Esophagus mucosa (tissue), 1 donor: ENCODE results near the gene TMEM242. TPM values are rescaled to one million over a fixed set of nuclear protein-coding genes. Genes with fewer than 3 reads are reported as not detected.
A peak's percentile ranks its signal among the peaks of the same experiment; 100 is the strongest.

ENCODE experiments used
- ATAC-seq: fragments of 200-7000 bp; cut with Tn5 transposase; one replicate; pipeline ENCODE4 v1.9.1; 2020
- total RNA-seq: library from RNA; stranded (reverse); gene quantifications from one replicate; pipeline ENCODE4 v1.2.4, GENCODE V29; 2023
- donor health status: DM: yes; HTN: yes; CAD: no.

TMEM242 gene
- total RNA-seq, 1 donor from 2014 or later = 5.8 TPM

DNA sequence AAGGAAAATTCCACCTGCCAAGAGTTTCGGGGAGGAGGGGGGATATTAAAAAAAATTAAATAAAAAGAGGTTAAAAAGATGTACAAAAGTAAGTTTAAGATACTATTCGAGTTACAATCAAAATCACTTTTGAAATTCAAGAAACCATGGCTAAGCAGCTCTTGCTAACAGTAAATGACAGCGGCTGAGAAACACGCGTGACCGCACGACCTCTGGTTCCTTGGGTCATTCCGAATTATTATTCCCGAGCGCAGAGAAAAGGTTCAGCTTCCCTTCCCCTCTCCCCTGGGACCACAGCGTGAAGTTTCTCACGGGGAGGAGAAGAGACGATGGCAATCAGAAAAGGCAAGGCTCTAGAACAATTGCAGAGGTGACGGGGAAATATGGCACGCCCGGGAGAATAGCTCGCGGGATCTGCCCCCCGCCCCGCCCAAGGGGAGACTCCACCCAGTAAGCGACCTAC is 496 bp downstream of the TMEM242 start:
- no peak for ATAC-seq

DNA sequence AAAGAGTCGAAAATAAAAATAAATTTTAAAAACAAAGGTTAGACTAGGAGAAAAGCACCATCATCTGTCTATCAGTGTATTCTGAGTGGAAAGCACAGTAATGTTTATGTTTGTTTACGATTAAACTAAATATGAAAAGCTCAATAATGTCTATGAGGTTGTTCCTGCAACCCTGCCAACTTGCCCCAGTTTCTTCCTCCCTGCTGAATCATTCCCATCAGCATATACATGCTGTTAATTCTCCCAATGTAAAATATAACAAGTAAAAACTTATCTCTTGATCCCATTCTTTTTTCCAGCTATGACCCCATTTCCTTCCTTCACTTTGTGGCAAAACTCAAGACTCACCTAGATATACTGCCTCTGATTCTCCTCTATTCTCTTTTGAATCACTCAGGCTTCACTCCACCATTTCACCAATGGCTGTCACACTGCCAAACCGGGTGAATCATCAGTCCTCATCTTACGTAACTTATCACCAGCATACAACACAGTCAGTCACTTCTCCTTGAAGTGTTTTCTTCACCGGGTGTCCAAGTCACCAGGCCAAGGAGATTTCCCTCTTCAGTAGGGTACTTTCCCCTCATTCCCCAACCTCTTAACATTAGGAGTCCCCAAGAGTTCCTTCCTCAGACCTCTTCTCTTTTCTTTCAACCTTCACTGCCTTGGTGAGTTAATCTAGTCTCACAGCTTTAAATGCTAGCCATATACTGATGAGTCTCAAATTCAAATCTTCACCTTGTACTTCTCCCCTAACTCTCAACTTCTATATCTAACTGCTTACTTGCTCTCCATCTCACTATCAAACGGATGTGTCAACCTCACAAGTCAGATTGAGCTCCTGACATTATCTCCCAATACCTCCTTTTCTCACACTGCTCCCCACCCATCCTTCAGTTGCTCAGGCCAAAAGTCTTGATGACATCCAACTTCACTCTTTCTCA is 6.2 kb downstream of the TMEM242 start:
- peak; percentile 90 for ATAC-seq

DNA sequence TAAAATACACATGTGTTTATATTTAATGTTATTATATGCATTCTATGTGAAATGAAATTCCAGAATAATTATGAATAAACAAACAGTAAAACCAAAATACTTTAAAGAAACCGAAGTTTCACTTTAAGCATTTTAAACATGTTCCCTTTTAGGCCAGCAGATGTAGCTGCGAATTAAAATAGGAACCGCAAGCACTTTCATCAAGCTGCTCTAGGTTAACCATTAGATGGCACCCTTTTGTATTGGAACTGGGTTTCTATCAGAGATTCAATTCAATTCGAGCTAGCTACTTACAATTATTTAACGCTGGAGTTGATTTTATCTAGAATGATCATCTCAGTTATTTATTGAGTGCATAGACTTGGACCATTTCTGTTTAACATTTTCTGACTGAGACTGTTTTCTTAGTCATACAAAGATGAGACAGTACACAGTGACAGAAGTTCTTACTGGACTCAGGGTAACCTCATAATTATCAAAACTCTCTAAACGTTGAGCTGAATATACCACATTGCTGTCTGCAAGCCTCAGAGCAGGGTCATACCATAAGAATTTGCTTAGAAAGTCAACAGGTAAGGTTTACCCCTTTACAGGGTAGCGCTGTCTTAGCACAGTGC is 8.5 kb downstream of the TMEM242 start:
- peak; percentile 71 for ATAC-seq

DNA sequence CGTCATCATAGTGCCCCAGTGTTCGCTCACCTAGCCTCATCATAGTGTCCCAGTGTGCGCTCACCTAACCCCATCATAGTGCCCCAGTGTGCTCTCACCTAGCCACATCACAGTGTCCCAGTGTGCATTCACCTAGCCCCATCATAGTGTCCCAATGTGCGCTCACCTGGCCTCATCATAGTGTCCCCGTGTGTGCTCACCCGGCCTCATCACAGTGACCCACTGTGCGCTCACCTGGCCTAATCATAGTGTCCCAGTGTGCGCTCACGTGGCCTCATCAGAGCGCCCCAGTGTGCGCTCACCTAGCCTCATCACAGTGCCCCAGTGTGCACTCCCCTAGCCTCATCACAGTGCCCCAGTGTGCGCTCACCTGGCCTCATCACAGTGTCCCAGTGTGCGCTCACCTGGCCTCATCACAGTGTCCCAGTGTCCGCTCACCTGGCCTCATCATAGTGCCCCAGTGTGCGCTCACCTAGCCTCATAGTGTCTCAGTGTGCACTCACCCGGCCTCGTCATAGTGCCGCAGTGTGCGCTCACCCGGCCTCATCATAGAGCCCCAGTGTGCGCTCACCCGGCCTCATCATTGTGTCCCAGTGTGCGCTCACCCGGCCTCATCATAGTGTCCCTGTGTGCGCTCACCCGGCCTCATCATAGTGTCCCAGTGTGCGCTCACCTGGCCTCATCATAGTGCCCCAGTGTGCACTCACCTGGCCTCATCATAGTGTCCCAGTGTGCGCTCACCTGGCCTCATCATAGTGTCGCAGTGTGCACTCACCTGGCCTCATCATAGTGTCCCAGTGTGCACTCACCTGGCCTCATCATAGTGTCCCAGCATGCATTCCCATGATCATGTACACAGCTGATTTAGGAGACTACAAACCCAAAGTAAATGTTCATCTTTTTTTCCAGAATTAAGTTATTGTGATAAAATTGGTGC is 9.5 kb downstream of the TMEM242 start:
- ATAC-seq = no peak

DNA sequence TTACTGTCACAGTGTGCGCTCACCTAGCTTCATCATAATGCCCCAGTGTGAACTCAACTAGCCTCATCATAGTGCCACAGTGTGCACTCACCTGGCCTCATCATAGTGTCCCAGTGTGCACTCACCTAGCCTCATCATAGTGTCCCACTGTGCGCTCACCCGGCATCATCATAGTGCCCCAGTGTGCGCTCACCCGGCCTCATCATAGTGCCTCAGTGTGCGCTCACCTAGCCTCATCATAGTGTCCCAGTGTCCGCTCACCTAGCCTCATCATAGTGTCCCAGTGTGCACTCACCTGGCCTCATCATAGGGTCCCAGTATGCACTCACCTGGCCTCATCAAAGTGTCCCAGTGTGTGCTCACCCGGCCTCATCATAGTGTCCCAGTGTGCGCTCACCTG is 10.6 kb downstream of the TMEM242 start:
- ATAC-seq = no peak

DNA sequence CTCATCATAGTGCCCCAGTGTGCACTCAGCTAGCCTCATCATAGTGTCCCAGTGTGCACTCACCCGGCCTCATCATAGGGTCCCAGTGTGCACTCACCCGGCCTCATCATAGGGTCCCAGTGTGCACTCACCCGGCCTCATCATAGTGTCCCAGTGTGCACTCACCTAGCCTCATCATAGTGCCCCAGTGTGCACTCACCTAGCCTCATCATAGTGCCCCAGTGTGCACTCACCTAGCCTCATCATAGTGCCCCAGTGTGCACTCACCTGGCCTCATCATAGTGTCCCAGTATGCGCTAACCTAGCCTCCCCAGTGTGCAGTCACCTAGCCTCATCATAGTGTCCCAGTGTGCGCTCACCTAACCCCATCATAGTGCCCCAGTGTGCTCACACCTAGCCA is 12.6 kb downstream of the TMEM242 start:
- peak; percentile 28 for ATAC-seq

DNA sequence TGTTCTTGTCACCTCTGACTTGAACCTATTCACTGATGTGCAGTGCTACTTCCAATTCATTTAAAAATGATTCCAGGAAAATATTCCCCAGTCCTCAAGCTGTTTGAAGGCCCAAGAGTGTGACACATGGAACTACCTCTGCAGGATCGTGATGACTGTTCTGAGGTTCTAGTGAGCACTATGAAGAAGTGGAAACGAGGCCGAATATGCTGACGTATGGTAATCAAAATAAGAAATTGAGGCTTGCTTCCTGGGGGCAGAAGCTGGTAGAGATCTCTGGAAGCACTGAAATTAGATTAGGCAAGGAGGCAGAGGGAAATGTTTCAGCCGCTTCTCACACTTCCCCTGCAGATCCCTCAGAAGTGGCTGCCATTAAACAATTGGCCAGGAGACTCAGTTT is 15.7 kb downstream of the TMEM242 start:
- ATAC-seq = no peak

DNA sequence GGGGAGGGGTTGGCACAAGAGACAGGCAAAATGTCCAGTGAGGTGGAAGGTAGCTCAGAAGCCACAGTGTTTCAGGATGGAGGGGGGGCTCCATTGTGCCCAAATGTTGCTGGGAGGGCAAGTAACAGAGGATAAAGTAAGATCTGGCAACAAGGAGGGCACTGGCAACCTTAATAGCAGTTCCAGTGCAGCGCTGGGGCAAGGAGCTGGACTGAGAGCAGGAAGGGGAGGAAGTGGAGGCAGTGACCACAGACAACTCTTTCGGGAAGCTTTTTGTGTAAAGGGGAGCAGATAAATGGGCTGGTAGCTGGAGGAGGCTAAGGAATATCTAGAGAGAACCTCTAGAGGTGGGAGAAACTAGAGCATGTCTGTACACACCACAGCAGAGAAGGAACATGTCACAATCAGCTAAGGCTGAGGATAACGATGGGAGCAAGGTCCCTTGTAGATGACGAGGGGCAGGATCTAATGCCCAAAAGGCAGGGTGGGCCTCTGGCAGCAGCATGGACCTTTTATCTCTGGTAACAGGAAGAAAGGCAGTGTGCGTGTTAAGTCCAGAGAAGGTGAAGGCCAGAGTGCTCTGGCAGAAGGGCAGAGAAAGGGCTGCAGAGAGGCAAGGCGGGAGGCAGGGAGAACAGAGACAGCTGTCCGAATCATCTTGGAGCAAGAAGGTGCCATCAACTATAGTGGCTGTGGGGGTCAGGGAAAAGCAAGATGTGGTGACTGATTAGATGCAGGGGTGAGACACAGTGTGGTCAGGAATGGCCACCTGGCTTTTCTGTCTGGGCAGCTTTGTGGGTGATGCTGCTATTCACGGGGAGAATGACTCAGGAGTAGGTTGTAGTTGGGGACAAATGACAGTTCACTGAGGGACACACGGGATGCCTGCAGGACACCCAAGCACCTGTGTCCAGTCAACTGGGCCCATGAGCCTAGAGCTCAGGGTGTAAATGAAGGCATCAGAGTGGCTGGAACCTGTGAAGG is 17.4 kb downstream of the TMEM242 start:
- no peak for ATAC-seq

DNA sequence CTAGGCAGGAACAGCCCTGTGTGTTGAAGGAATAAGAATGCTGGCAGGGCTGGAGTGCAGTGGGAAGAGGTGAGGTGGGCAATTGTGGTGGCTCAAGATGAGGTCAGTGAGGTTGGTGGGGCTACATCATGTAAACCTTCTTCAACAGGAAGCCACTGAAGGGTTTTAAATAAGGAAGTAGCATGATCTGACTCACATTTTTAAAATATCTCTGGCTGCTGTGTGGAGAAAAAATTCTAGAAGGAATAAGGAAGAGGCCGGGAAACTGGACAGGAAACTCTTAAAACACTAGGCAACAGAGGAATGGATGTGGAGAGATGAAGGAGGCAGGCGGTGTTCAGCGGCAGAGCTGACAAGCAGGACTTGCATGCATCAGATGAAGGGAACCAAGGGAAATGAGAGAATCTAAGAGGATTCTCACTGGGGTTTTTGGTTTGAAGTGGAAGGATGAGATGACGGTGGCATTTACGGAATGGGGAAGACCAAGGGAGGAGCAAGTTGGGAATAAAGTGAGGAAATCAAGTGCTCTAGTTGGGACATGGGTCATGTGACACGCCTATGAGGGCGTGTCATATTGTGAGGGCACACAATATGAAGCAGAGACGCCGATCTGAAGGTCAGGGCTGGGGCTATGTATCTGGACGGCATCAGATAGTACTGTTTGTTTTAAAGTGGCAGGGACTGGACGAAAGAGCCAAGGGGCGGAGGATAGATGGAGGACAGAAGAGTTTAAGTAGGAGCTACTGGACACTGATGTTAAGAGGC is 18.2 kb downstream of the TMEM242 start:
- peak; percentile 44 for ATAC-seq

DNA sequence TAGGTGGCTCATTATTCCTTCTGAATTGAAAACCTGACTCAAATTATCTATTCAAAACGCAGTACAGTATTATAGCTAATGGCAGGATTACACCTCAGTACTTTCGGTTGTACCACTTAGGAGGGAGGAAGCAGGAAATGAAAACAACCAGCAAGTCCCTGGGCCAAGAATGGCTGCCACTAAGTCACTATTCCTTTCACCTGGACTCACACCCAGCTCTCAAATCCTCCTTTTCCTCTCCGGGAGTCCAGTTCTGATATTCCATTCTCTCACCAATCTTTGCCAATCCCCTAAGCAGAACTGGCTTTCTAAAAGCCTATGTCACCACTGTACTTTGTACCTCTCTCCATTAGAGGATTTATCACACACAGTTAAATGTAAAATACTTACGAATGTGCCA is 20.6 kb downstream of the TMEM242 start:
- no peak for ATAC-seq

DNA sequence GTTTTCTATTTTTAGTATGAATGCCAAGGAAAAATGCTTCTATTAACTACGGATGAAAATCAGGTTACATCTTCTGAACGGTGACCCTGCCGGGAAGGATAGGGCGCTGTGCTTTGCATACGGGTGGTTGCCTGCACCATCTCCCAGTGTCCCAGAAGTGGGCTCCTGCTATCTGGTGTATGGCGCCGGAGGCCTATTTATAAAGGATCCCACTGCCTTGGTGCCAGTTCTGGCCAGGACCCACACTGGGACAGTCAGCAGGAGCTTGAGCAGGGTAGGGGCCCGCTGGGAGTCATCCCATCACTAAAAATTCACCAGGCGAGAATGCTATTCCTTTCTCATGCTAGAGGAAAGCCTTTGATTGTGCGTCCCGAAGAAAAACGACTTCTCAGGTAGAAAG is 22.9 kb downstream of the TMEM242 start:
- no peak for ATAC-seq

DNA sequence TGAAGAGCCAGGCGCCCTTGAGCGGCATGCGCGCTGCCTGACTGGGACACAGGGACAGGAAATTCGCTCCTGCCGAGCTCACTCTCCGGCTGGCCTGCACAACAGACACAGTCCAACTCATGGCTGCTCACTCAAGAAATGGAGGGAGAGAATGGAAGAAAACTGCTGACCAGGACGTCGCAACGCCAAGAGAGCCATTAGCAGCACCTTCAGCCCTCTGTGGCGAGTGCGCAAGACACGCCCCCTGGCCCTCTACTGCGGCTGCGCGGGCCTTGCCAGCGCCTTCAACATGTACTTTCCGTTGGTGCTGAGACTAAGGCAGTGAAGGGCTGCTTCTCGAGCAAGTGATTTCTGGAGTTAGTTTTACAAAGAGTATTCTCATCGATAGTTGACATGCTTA is 23.3 kb downstream of the TMEM242 start:
- no peak for ATAC-seq

DNA sequence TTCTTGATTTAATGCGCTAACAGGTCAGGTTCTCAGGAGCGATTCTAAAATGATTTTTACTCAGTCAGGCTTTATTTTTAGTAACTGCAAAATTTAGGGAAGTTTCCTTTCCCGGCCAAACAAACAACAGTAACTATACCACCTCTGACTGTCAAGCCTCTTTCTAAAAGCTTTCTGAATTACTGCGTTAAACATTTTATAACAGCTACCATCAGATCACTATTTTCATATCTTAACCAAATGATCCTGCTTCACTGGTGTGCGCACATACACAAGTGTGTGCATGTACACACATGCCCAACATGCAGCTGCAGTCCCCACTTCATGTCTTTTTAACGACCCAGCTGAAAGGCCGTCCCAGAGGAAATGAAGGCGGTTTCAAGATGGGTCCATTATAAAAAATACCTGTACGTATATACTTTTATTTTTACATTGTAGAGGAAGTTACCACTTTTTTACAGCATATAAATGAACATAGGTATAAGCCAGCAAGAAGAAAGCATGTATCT is 25.0 kb downstream of the TMEM242 start:
- peak; percentile 65 for ATAC-seq

DNA sequence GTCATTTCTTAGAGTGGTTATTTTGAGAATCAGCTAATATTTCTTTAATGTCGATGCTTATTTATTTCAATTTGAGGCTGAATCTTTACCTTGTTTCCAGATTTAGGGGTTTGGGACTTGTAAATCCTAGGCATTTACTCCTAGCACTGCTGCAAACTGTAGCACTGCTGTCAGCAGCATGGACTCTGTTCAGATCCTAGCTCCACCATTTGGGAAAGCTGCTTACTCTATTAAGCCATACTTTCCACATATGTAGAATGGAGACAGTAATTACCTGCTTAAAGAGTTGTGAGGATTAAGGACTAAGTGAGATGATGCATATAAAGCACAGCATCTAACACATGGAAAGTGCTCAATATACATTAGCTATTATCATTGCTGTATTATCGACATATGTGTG is 28.7 kb downstream of the TMEM242 start:
- ATAC-seq = no peak

DNA sequence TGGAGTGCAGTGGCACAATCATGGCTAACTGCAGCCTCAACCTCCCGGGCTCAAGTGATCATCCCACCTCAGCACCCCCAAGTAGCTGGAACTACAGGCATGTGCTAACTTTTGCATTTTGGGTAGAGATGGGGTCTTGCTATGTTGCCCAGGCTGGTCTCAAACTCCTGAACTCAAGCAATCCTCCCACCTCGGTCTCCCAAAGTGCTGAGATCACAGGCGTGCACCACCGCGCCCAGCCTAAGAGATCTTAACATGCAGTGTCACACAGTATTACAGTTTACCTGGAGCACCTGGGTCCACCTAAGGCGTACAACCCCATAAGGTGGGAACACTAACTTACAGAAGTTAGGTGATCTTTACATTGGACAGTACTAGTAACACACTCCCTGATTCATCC is 29.5 kb downstream of the TMEM242 start:
- ATAC-seq = no peak

DNA sequence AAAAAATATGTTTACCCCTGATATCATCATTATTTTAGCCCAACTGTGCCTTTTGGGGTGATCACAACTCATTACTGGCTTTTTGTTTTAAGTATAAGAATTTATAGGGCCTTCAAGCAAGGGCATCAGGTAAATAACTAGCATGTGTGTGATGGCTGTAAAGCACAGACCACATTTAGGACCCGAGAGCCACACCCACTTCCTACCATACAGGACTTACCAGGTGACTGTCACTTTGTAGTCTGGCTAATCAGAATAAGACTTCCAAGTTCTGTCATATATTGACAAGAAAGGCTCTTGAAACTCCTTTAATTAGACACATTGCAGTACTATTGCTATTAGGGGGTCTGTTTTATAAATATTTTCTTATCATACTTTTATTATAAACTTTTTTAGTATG is 31.1 kb downstream of the TMEM242 start:
- no peak for ATAC-seq

DNA sequence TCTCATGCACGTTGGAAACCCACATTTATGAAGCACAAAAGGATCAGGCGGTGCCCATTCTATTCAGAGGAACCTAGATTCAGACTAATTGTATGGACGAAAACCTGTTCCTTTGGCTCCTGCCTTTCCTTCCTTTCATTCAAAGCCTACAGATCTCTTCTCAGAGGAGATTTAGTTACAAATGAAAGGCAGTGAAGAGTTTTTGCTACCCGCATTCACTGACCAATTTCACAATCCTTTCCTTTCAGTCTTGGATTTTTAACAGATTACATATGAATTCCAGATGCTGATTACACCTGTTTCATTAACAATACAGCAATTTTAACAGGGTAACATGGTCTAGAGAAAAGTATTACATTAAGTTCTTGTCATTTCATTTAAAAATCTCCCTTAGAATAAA is 32.0 kb downstream of the TMEM242 start:
- ATAC-seq = no peak

DNA sequence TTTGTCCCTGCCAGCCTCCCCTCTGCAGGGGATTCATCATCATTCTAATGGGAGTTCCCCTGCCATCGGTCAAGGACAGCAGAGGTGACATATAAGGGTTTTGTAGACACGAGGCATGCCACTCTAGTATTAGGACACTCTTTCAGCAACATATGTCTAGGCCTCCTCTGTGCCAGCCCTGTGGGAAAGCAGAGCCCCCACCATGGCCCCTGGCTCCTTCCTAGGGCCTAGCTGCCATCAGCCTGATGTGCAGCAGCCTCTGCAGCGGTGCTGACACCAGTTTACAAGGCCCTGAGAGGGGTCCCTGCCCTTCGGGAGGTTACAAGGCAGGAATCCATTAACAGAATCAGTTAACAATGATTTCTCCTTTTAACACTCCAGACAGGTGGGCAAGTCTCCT is 32.5 kb downstream of the TMEM242 start:
- ATAC-seq = no peak

DNA sequence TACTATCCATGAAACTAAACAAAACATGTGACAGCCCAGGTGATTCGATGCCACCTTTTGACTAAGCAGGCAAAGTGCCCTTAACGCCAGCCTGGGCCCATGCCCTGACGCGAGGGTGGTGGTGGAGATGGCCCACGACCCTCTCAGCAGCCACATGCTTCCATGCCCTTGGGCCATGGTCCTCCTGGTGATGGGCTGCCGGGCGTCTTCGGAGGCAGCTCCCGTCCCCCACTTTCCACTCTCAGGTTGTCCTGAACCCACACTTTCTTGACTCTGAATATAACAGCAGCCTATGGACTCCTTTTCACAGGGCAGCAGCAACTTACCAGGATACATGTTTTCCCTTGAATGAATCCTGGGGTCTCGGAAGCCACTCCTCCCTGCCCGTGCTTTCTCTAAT is 33.6 kb downstream of the TMEM242 start:
- no peak for ATAC-seq

DNA sequence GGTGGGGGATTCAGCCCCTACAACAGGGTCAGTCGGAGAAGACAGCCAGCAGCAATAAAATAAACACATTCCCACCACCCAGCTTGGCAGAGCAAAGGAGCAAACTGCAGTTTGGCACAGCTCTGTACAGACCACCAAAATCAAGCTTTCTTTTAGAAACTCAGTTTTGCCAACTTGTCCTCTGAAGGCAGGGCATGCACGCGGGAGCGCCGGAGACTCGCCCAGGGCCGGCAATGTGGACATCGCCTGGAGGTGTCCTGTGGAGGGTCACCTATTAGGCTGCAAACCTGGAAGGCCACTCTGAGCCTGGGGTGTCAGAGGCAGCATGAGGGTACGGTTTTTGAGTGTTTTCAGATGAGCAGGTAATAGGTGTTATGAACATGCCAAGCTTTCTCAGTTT is 34.7 kb downstream of the TMEM242 start:
- ATAC-seq = no peak

DNA sequence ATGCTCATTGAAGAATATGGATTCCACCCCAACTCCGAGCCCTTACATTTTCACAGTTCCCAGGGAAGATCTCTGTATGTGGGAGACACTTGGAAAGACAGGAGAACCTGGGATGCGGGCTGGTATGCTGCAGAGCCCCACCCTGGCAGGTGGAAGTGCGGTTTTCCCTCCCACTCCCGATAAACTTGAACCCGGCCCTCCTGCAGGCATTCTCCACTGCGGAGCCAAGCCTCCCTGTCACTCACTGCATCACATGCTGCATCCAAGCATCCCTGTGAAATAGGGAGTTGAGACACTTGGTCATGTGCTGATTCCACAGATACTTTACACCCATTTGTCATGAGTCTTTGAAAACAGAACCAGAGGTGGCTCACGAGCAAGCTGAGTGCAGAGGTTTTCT is 35.4 kb downstream of the TMEM242 start:
- no peak for ATAC-seq
